ENCODE results near the gene NUTF2. TPM values are rescaled to one million over a fixed set of nuclear protein-coding genes. Genes with fewer than 3 reads are reported as not detected.

Gene NUTF2
- total RNA-seq, result 167 and 177 TPM in 2 replicates
- long read RNA-seq, transcript NUTF2-201 (5 exons, 2,321 nt), result major isoform, 64 of 72 reads
- long read RNA-seq, partial matches to known transcripts, result 1 of 72 reads
- long read RNA-seq, other reads (novel, unspliced or antisense), result 2 of 72 reads

DNA sequence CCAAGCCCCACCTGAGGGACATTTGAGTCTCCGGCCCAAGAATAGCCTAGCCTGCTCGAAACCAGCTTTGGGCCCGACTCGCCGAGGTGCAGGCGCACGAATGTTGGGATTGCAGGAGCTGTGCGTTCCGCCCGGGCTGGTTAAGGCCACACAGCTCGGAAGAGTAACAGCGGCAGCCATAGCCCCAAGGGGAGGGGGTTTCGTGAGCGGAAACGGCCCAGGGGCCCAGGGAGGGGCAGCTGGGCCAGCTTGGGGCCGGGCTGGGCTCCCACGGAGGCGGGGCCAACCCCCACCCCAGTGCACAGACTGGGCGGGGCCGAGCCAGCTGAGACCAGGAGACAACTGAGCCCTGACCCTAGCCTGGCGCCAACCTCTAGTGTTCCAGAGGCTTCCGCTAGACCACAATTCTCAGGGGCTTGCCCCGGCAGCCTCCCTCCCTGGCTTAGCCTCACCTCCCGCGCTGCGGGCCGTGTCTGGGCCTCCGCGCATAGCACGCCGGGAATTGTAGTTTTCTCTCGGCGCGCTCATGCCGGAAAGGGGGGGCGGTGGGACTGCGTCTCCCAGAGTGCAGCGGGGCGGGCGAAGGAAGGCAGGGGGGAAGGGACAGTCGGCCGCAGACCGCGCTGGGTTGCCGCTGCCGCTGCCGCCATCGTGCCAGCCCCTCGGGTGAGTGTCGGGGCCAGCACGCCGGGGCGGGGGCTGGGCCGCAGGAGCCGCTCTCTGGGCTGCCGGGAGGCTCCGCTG lies at the start of gene NUTF2:
NUTF2 (plus strand) TSS at position 614 of the 744 bp plus-strand sequence. CDS start 18,198 bp downstream, outside the sequence.
- Mint-ChIP-seq H3K36me3 (ENCODE audit: insufficient read depth) (peaks cover 1% of the 10 kb centered on the region), H3K4me1 (ENCODE audit: low read depth) (peaks cover 41% of the 10 kb centered on the region)

DNA sequence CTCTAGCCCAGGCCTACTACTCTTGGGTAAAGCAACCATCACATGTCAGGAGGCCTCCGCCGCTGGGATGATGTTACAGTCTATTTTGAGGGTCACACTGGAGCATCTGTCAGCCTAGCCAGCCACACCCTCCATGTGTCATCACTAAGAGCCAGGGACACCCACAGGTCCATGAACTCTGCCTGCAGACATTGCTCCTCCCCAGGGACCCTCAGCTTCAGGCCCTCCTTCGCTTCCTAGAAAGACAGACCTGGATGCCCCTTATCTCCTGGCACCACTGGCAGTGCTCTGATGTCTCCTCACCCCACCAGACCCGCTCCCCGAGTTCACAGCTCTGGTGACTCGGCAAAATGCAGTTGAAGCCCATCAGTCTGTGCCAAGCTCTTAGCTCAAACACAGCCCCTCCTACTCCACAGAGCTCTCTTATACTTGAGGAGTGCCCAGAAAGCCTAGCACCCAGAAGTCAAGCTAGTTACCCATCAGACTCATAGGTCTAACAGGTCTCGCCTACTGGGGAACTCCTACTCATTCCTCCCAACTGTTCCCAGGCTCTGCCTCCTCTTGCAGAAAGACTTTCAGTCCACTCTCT lies 46.3 kb upstream of the NUTF2 start:
- peaks cover 7% of the 10 kb centered on the region for H3K4me1 Mint-ChIP-seq (ENCODE audit: low read depth)
- peaks cover 19% of the 10 kb centered on the region for H3K36me3 Mint-ChIP-seq (ENCODE audit: insufficient read depth)
- H3K27ac Mint-ChIP-seq, result peak overlapping the region; percentile 68
- H3K27me3 Mint-ChIP-seq, result no peaks in the 10 kb centered on the region
- TF ChIP-seq, protein P1, sequence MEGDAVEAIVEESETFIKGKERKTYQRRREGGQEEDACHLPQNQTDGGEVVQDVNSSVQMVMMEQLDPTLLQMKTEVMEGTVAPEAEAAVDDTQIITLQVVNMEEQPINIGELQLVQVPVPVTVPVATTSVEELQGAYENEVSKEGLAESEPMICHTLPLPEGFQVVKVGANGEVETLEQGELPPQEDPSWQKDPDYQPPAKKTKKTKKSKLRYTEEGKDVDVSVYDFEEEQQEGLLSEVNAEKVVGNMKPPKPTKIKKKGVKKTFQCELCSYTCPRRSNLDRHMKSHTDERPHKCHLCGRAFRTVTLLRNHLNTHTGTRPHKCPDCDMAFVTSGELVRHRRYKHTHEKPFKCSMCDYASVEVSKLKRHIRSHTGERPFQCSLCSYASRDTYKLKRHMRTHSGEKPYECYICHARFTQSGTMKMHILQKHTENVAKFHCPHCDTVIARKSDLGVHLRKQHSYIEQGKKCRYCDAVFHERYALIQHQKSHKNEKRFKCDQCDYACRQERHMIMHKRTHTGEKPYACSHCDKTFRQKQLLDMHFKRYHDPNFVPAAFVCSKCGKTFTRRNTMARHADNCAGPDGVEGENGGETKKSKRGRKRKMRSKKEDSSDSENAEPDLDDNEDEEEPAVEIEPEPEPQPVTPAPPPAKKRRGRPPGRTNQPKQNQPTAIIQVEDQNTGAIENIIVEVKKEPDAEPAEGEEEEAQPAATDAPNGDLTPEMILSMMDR (IDR thresholded peaks at IDR 0.05; ENCODE audit: unreplicated experiment), result no peak
- no peaks in the 10 kb centered on the region for H3K9me3 Mint-ChIP-seq (ENCODE audit: low read depth)
- DNase-seq (ENCODE audit: low spot score, unreplicated experiment), result no peak
- no peak overlapping the region for H3K4me3 Mint-ChIP-seq (ENCODE audit: low read depth)

More for the DNA sequence above, at the start of gene NUTF2:
- no peaks in the 10 kb centered on the region for H3K9me3 Mint-ChIP-seq (ENCODE audit: low read depth)
- TF ChIP-seq, protein P1 (IDR thresholded peaks at IDR 0.05; ENCODE audit: unreplicated experiment), result no peak
- H3K27ac Mint-ChIP-seq, result peak within 1 kb of the TSS; percentile 98
- H3K4me3 Mint-ChIP-seq (ENCODE audit: low read depth), result peak within 1 kb of the TSS; percentile 90
- DNase-seq (ENCODE audit: low spot score, unreplicated experiment), result peak; percentile 97
- H3K27me3 Mint-ChIP-seq, result no peaks in the 10 kb centered on the region

DNA sequence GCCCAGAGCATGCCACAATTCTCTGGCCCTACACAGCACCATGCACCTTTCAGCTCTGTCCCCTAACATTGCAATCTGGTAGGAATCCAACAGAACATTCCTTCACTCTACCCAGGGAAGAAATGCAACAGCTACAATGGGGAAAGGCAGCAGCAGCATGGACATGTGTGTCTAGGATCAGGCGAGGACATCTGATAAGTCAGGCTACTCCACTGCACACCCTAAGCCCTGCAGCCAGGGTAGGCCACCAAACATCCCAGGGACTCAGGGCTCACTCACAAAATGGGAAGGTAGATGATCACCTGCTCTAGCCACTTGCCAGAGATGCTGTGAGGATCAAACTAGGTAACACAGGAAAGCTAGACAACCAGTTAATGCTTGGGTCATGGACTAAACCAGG lies 45.5 kb upstream of the NUTF2 start:
- Mint-ChIP-seq H3K27me3 (no peaks in the 10 kb centered on the region), H3K4me3 (ENCODE audit: low read depth) (no peak overlapping the region), H3K9me3 (ENCODE audit: low read depth) (no peaks in the 10 kb centered on the region), H3K27ac (no peak overlapping the region), H3K36me3 (ENCODE audit: insufficient read depth) (peaks cover 19% of the 10 kb centered on the region), H3K4me1 (ENCODE audit: low read depth) (peaks cover 11% of the 10 kb centered on the region)
- no peak for DNase-seq (ENCODE audit: low spot score, unreplicated experiment)
- TF ChIP-seq, protein P1 (IDR thresholded peaks at IDR 0.05; ENCODE audit: unreplicated experiment), result no peak

DNA sequence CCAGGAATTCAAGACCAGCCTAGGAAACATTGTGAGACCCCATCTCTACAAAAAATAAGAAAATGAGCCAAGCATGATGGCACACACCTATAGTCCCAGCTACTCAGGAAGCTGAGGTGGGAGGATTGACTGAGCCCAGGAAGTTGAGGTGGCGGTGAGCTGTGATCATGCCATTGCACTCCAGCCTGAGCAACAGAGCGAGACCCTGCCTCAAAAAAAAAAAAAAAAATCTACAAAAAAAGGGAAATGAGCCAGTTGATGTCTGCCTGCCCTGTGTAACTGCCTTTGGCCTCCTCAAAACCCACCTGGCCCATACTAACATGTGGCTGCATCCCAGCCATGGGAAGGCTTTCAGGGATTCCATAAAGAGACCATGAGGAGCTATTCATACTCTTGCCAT lies 44.9 kb upstream of the NUTF2 start:
- H3K36me3 Mint-ChIP-seq (ENCODE audit: insufficient read depth), result peaks cover 19% of the 10 kb centered on the region

DNA sequence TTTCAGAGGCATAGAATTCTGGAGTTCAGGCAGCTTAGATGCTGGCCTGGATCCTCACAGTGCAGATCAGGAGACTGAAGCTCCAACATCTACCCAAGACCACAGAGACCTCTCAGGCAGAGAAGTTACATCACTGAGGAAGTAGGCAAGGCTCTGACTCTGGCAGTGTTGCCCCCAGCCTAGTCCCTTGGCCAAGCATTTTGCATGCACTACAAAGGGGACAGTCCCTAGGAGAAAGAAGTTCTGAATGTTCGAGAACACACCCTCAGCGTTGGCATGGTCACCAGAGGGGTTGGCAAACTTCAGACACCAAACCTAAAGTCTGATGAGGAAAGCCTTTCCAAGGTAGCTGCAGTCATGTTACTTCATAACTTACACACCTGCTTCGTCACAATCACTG lies 42.8 kb upstream of the NUTF2 start:
- H3K27me3 Mint-ChIP-seq, result no peaks in the 10 kb centered on the region
- H3K4me1 Mint-ChIP-seq (ENCODE audit: low read depth), result peaks cover 13% of the 10 kb centered on the region
- peak overlapping the region; percentile 10 for H3K27ac Mint-ChIP-seq
- DNase-seq (ENCODE audit: low spot score, unreplicated experiment), result no peak
- peak overlapping the region; percentile 7 for H3K4me3 Mint-ChIP-seq (ENCODE audit: low read depth)
- TF ChIP-seq, protein P1 (IDR thresholded peaks at IDR 0.05; ENCODE audit: unreplicated experiment), result no peak
- no peaks in the 10 kb centered on the region for H3K9me3 Mint-ChIP-seq (ENCODE audit: low read depth)
- H3K36me3 Mint-ChIP-seq (ENCODE audit: insufficient read depth), result peaks cover 17% of the 10 kb centered on the region

More for the DNA sequence above, 44.9 kb upstream of the NUTF2 start:
- Mint-ChIP-seq H3K27ac (no peak overlapping the region), H3K4me1 (ENCODE audit: low read depth) (peaks cover 11% of the 10 kb centered on the region), H3K4me3 (ENCODE audit: low read depth) (no peak overlapping the region), H3K27me3 (no peaks in the 10 kb centered on the region), H3K9me3 (ENCODE audit: low read depth) (no peaks in the 10 kb centered on the region)
- TF ChIP-seq, protein P1 (IDR thresholded peaks at IDR 0.05; ENCODE audit: unreplicated experiment), result no peak
- DNase-seq (ENCODE audit: low spot score, unreplicated experiment), result no peak
